IPS-20b (cell line): ENCODE data around the gene GYPA.
"Not testable (repeated sequence)": the region's sequence is repeated elsewhere in the genome, so short reads cannot be mapped to it uniquely, and the experiment has no call there.

ENCODE experiments used
- H3K27ac ChIP-seq: one replicate; pipeline ENCODE4 v1.5.1; 2013; ENCODE audit warnings: low read length
- H3K27me3 ChIP-seq: 2 replicates; pipeline ENCODE4 v1.6.1; 2013; ENCODE audit warnings: mild to moderate bottlenecking, low read length, inconsistent platforms; ENCODE audit not compliant: insufficient read depth
- H3K36me3 ChIP-seq: 2 replicates; pipeline ENCODE4 v1.6.1; 2013; ENCODE audit warnings: low read depth, mild to moderate bottlenecking, inconsistent platforms, low read length, moderate library complexity; ENCODE audit not compliant: insufficient read depth
- H3K4me1 ChIP-seq: 2 replicates; pipeline ENCODE4 v1.6.1; 2013; ENCODE audit warnings: mild to moderate bottlenecking, control low read depth, inconsistent platforms, low read length, moderate library complexity; ENCODE audit not compliant: insufficient read depth
- H3K4me3 ChIP-seq: 2 replicates; pipeline ENCODE4 v1.5.1; 2013; ENCODE audit warnings: mild to moderate bottlenecking, low read length, inconsistent platforms
- H3K9ac ChIP-seq: 2 replicates; pipeline ENCODE4 v1.6.1; 2013; ENCODE audit warnings: low read depth, mild to moderate bottlenecking, inconsistent platforms, low read length, moderate library complexity
- H3K9me3 ChIP-seq: 2 replicates; pipeline ENCODE4 v1.6.1; 2013; ENCODE audit warnings: mild to moderate bottlenecking, low read depth, low read length, inconsistent platforms; ENCODE audit not compliant: insufficient read depth

GYPA gene

DNA sequence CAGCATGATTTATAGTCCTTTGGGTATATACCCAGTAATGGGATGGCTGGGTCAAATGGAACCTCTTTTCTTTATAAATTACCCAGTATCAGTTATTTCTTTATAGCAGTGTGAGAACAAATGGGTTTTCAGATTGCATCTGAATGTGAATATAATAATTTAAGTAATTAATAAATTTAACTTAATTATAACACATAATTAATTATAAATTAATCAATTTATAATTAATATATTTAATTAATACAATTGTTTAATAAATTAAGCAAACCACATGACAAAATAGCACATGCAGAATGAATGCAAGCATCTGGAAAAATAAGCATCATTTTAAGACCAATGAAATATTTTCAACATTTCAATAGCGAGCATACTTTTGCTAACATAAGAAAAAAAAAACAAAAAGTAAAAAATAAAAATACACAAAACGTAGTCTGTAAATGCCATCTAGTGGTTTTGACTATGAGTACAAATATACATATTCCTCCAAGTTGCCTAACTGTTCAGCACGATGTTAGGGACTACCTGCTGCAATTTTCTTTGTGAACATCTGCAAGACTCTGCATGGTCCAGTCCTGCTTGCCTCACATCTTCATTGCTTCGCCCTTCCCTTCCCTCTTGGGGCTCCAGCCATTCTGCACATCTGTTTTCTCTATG lies 16.4 kb downstream of the GYPA start:
- H3K4me3 ChIP-seq, H3K27me3 ChIP-seq, H3K9me3 ChIP-seq, H3K4me1 ChIP-seq, H3K27ac ChIP-seq, H3K36me3 ChIP-seq, H3K9ac ChIP-seq: not testable (repeated sequence)

DNA sequence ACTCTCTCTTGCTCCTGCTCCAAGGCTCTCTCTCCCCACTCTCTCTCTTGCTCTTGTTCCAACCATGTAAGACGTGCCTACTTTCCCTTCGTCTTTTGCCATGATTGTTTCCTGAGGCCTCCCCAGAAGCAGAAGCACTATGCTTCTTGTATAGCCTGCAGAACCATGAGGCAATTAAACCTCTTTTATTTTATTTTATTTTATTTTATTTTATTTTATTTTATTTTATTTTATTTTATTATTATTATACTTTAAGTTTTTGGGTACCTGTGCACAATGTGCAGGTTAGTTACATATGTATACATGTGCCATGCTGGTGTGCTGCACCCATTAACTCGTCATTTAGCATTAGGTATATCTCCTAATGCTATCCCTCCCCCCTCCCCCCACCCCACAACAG lies 17.2 kb downstream of the GYPA start:
- not testable (repeated sequence) for H3K9me3 ChIP-seq, H3K27ac ChIP-seq, H3K4me3 ChIP-seq, H3K27me3 ChIP-seq, H3K36me3 ChIP-seq, H3K4me1 ChIP-seq, H3K9ac ChIP-seq

DNA sequence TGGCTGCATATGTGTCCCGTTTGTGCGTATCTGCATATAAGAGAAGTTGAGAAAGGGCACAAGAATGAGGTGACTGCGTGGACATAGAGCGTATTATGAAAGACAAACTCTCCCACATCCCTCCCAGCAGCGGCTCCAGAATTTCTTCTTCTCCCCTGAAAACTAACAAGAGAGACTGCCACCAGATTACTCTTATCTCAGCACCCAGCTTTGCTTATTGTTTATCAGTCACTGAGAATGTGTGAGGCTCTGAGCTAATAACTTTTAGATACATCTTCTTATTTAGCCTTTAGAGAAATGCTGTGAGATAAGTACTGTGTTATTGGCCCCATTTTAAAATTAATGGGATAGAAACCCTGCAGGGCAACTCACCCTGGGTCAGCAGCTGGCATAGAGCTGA lies 20.8 kb downstream of the GYPA start:
- not testable (repeated sequence) for H3K4me1 ChIP-seq, H3K4me3 ChIP-seq, H3K9me3 ChIP-seq, H3K36me3 ChIP-seq, H3K9ac ChIP-seq, H3K27ac ChIP-seq, H3K27me3 ChIP-seq

DNA sequence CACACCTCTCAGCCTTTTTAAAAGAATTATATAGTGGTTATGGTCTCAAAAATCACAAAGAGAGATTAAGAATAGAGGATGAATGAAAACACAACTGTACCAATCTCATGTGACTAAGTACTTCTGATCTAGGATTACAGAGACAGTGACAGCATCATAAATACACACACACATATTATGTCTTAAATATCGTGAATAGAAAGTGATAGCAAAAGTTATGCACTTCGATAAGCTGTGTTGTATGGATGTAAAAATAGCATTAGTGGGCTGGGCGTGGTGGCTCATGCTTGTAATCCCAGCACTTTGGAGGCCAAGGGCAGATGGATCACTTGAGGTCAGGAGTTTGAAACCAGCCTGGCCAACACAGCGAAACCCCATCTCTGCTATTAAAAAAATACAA lies 25.0 kb downstream of the GYPA start:
- Histone ChIP-seq H3K4me1 (no peaks in the 10 kb centered on the region; the same call in 1 of the 2 replicates), H3K9me3 (no peaks in the 10 kb centered on the region), H3K27ac (no peak overlapping the region), H3K9ac (no peak overlapping the region), H3K4me3 (no peak overlapping the region), H3K27me3 (no peaks in the 10 kb centered on the region), H3K36me3 (no peaks in the 10 kb centered on the region)

DNA sequence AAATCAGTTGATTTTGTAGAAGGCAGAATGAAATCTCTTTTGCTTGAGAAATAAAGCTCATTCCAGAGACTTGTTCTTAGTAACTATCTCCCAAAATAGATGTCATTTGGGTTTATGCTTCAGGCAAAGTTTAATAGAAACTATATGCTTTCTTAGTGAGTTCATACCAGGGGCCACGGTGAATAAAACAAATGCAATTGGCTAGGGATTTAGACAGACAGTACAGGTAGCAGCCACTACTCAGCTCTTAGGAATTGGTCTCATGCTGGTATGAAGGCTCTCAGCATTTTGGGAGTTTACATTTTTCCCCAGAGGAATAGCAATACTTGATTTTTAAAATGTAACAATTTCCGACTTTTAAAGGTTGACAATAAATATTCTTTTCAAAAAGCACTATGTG lies 27.0 kb downstream of the GYPA start:
- Histone ChIP-seq H3K4me3 (no peak overlapping the region), H3K4me1 (peaks cover 7% of the 10 kb centered on the region; the same call in 1 of the 2 replicates), H3K36me3 (no peaks in the 10 kb centered on the region), H3K27me3 (no peaks in the 10 kb centered on the region), H3K9ac (no peak overlapping the region), H3K27ac (no peak overlapping the region), H3K9me3 (no peaks in the 10 kb centered on the region)

DNA sequence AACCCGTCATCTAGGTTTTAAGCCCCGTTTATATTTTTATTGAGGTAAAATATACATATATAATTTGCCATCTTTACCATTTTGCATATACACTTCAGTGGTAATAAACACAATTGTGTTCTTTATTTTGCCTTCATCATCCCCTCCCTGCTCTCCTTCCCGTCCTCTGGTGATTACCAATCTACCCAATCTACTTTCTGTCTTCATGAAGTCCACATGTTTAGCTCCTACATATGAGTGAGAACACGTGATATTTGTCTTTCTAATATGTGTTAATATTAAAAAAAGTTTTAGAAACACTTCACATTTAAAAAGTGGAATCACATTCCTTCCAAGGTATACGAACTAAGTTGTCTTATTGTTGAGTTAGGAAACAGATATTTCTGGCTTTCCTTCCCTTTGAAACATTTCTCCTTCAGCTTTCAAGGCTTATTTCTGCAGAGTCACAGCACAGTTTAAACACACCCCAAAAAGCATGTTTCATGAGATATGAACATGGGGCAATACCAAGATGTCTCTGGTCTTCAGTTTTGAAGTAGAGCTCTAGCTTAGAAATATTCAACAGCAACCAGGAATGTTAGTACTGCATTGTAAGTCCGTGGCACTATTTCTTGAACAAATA lies 35.9 kb downstream of the GYPA start:
- no peak overlapping the region for H3K9ac ChIP-seq
- H3K36me3 ChIP-seq: no peaks in the 10 kb centered on the region
- no peaks in the 10 kb centered on the region for H3K9me3 ChIP-seq
- no peaks in the 10 kb centered on the region for H3K27me3 ChIP-seq
- no peak overlapping the region for H3K4me3 ChIP-seq
- H3K4me1 ChIP-seq: peaks cover 4% of the 10 kb centered on the region; the same call in 1 of the 2 replicates
- no peak overlapping the region for H3K27ac ChIP-seq

DNA sequence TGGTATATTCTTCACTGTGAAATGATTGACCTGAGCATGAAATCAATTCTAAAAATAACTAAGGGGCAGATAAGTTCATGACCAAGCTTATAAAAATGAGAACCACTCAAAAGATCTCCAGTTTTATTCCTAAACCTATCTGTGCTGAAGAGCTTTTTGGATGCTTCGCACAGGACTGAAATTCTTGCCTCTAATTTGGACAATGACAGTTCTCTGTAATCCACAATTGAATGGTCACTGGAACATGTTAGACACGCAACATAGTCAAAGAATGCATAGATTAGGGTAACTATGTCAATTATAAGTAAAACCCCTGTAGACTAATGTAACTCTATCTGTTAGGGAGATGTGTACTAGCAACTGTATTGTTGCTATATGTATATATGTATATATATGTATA lies 42.7 kb downstream of the GYPA start:
- H3K27me3 ChIP-seq, H3K4me3 ChIP-seq, H3K4me1 ChIP-seq, H3K36me3 ChIP-seq, H3K9me3 ChIP-seq, H3K9ac ChIP-seq, H3K27ac ChIP-seq: not testable (repeated sequence)

DNA sequence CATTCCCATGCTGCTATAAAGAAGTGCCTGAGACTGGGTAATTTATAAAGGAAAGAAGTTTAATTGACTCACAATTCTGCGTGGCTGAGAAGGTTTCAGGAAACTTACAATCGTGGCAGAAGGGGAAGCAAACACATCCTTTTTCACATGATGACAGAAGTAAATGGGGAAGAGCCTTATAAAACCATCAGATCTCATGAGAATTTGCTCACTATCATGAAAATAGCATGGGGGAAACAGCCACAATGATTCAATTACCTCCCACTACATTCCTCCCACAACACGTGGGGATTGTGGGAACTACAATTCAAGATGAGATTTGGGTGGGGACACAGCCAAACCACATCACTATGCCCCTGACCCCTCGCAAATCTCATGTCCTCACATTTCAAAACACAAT lies 46.5 kb downstream of the GYPA start:
- H3K36me3 ChIP-seq, H3K4me1 ChIP-seq, H3K4me3 ChIP-seq, H3K9ac ChIP-seq, H3K9me3 ChIP-seq, H3K27me3 ChIP-seq, H3K27ac ChIP-seq: not testable (repeated sequence)

DNA sequence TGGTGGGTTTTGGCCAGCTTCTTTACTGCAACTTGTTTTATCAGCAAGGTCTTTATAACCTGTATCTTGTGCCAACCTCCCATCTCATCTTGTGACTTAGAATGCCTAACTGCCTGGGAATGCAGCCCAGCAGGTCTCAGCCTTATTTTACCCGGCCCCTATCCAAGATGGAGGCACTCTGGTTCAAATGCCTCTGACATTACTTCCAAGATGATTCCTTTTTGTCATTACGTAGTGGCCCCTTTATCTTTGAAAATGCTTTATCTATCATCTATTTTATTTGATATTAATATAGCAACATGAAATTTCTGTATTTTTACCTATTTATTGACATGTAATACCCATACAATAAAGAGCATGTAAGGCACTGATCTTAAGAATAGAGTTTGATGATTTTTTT lies 49.3 kb downstream of the GYPA start:
- H3K9ac ChIP-seq, H3K27me3 ChIP-seq, H3K4me3 ChIP-seq, H3K9me3 ChIP-seq, H3K36me3 ChIP-seq, H3K27ac ChIP-seq, H3K4me1 ChIP-seq: not testable (repeated sequence)

DNA sequence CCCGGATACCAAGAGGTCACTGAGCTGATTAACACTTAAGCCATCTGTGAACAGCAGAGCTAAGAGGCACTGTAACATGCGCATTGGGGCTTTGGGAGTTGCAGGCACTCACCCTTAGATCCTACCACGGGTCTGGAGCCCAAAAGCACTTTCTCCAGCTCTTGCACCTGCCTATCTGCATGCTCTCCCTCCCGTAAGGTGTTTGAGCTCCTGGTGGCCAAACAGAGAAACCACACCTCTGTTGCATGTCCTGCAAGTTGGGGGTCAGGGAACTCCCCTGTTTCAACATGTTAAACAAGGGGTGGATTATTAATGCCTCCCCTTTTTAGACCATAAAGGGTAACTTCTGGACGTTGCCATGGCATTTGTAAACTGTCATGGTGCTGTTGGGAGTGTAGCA lies 49.8 kb downstream of the GYPA start:
- H3K27me3 ChIP-seq: no peaks in the 10 kb centered on the region
- H3K4me1 ChIP-seq: no peaks in the 10 kb centered on the region

DNA sequence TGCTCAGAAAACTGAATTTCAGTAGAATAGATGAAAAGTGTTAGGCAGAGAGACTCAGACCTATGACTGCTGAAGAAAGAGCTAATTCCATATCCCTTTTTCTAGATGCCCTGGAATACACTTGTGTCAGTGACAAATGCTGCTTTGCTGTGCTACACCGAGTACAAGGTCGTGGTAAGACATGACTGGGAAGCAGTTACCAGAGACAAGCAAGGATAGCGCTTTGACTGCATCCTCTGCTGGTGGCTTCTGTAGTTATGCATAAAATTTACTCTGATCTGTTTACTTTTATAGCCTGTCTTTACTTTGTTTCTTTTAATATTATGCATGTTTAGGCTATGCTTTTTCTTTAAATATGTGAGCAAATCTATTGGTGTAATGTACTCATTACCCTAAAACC lies 58.5 kb downstream of the GYPA start:
- H3K9me3 ChIP-seq, H3K36me3 ChIP-seq, H3K9ac ChIP-seq, H3K4me3 ChIP-seq, H3K27ac ChIP-seq, H3K27me3 ChIP-seq, H3K4me1 ChIP-seq: not testable (repeated sequence)

More for the DNA sequence above, 49.8 kb downstream of the GYPA start:
- Histone ChIP-seq H3K36me3 (no peaks in the 10 kb centered on the region), H3K9me3 (no peaks in the 10 kb centered on the region), H3K9ac (no peak overlapping the region), H3K4me3 (no peak overlapping the region), H3K27ac (no peak overlapping the region)

DNA sequence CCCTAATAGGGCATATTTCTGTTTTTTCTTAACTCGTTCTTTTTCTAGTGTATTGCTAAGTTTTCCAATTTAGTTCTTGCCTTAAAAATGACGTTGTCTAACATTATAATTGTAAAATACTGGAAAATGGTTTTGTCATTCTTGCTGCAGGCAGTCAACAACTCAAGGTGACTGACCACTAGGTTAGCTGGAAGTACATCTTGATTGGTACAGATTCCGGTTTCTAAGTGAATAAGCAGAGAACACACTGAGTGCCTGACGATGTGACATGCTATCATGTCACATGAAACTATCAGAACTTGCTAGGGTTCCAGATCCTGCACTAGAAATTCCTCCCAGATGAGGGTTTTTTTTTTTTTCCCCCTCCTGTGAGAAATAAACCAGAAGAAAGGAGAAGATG lies 60.4 kb downstream of the GYPA start:
- H3K4me3 ChIP-seq, H3K9ac ChIP-seq, H3K4me1 ChIP-seq, H3K27me3 ChIP-seq, H3K9me3 ChIP-seq, H3K36me3 ChIP-seq, H3K27ac ChIP-seq: not testable (repeated sequence)
